DND-41 (cell line): ENCODE results near the gene PTPRG.

ENCODE experiments used
- CTCF ChIP-seq: IDR thresholded peaks from 2 replicates; pipeline ENCODE4 v1.5.1; 2012; ENCODE audit warnings: borderline replicate concordance, low read length, moderate library complexity, mild to moderate bottlenecking; ENCODE audit not compliant: poor library complexity, severe bottlenecking; ENCODE audit errors: extremely low read depth
- EZH2 ChIP-seq: IDR thresholded peaks from 3 replicates; pipeline ENCODE4 v1.6.1; 2012; ENCODE audit warnings: borderline replicate concordance, low read depth, mild to moderate bottlenecking, moderate library complexity, low read length, inconsistent platforms; ENCODE audit not compliant: severe bottlenecking

- TF ChIP-seq EZH2: no peak
- TF ChIP-seq CTCF: no peak
Measured at GRCh38 chr3:62027796-62028195, 466.4 kb downstream of the PTPRG start.
